D721Med (cell line): Measurements from ENCODE around the gene FBXL20.

Experiments used
- DNase-seq: peaks from one replicate; pipeline ENCODE4 v3.0.0; 2011; ENCODE audit warnings: low spot score; ENCODE audit not compliant: insufficient read length
- FAIRE-seq: peaks from 2 replicates; lab custom pipeline; 2011; peaks lifted over from hg19 to GRCh38; lab: Jason Lieb, UNC
- CTCF ChIP-seq: IDR thresholded peaks from 2 replicates; pipeline ENCODE4 v1.5.1; 2012; ENCODE audit warnings: mild to moderate bottlenecking, control low read depth; ENCODE audit not compliant: insufficient read depth; ENCODE audit errors: missing control alignments

The FBXL20 gene

GRCh38 chr17:39209317-39210092, 191.9 kb downstream of the FBXL20 start:
- FAIRE-seq = no peak
- TF ChIP-seq CTCF = no peak
- DNase-seq = no peak

GRCh38 chr17:39208893-39209292, 192.5 kb downstream of the FBXL20 start:
- DNase-seq = no peak
- no peak for FAIRE-seq
- TF ChIP-seq CTCF = no peak

- no peak for FAIRE-seq
- TF ChIP-seq CTCF = no peak
- DNase-seq = no peak
Measured at GRCh38 chr17:39208136-39208535, 193.3 kb downstream of the FBXL20 start.

GRCh38 chr17:39205112-39205526, 196.3 kb downstream of the FBXL20 start:
- DNase-seq (no peak), FAIRE-seq (no peak)
- no peak for TF ChIP-seq CTCF

- no peak for FAIRE-seq
- TF ChIP-seq CTCF = no peak
- DNase-seq = no peak
Measured at GRCh38 chr17:39204245-39204644, 197.2 kb downstream of the FBXL20 start.
